OCI-LY3 (cell line): ENCODE results near the gene SNPH.

ENCODE experiments used
- H2AFZ ChIP-seq: fragments of 200-600, 300-600 bp; shearing (Covaris generic); 2 replicates; pipeline ENCODE4 v1.6.0; 2014; ENCODE audit warnings: antibody characterized with exemption, low read depth, low read length
- H3K27ac ChIP-seq: fragments of 200-600, 300-600 bp; sonication (generic); 2 replicates; pipeline ENCODE4 v1.5.1; 2014; ENCODE audit warnings: mild to moderate bottlenecking, low read length, moderate library complexity, mixed read lengths
- H3K27me3 ChIP-seq: fragments of 200-600, 300-600 bp; sonication (generic); 2 replicates; pipeline ENCODE4 v1.6.1; 2014; ENCODE audit warnings: low read depth, low read length, mixed read lengths
- H3K36me3 ChIP-seq: fragments of 200-600, 300-600 bp; sonication (generic); replicated peaks from 2 replicates; pipeline ENCODE3; 2014; ENCODE audit warnings: low read depth, low read length, mixed read lengths
- H3K4me1 ChIP-seq: fragments of 300-600, 200-600 bp; sonication (generic); 2 replicates; pipeline ENCODE4 v1.6.1; 2014; ENCODE audit warnings: low read length, mixed read lengths
- H3K4me2 ChIP-seq: fragments of 200-600, 300-600 bp; sonication (generic); 2 replicates; pipeline ENCODE4 v1.6.1; 2014; ENCODE audit warnings: low read length, mixed read lengths
- H3K4me3 ChIP-seq: fragments of 300-600, 200-600 bp; sonication (generic); 2 replicates; pipeline ENCODE4 v1.5.1; 2014; ENCODE audit warnings: antibody characterized with exemption, mild to moderate bottlenecking, low read length, moderate library complexity
- H3K79me2 ChIP-seq: fragments of 300-600, 200-600 bp; shearing (Covaris generic); 2 replicates; pipeline ENCODE4 v1.6.1; 2014; ENCODE audit warnings: mild to moderate bottlenecking, low read length, mixed read lengths
- H3K9ac ChIP-seq: fragments of 300-600, 200-600 bp; shearing (Covaris generic); 2 replicates; pipeline ENCODE4 v1.6.0; 2014; ENCODE audit warnings: mild to moderate bottlenecking, low read length, moderate library complexity
- H3K9me3 ChIP-seq: fragments of 200-600, 300-600 bp; shearing (Covaris generic); 2 replicates; pipeline ENCODE4 v1.6.1; 2014; ENCODE audit warnings: low read length, mixed read lengths; ENCODE audit not compliant: insufficient read depth
- H4K20me1 ChIP-seq: fragments of 200-600, 300-600 bp; sonication (generic); 2 replicates; pipeline ENCODE4 v1.6.1; 2016; ENCODE audit warnings: low read length, mixed read lengths; ENCODE audit not compliant: insufficient read depth
- EZH2phosphoT487 ChIP-seq: fragments of 200-600 bp; shearing (Covaris generic); IDR thresholded peaks from 2 replicates; pipeline ENCODE4 v1.6.1; 2018; ENCODE audit warnings: antibody characterized with exemption, mixed run types, low read depth
- TF ChIP-seq, protein P1 (sequence below): fragments of 200-600, 300-600 bp; sonication (generic); IDR thresholded peaks from 2 replicates; pipeline ENCODE4 v1.5.1; 2014; ENCODE audit warnings: antibody characterized with exemption, low read length, low read depth

Gene SNPH

DNA sequence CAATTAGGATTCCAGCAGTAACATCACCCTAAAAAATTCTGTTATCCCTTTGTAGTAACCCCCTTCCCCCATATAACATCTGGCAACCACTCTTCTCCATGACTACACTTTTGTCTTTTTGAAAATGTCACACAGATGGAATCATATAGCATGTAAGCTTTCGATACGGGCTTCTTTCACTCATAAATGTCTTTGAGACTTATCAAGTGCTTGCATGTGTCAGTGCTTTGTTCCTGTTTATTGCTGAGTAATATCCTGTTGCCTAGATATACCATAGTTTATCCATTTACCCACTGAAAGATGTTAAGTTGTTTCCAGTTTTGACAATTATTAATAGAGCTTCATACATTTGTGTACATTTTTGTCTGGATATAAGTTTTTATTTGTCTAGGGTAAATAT, 10.4 kb upstream of the SNPH start:
- H3K79me2 ChIP-seq, result no peaks in the 10 kb centered on the region
- H3K36me3 ChIP-seq, result no peaks in the 10 kb centered on the region
- no peak overlapping the region for H3K4me3 ChIP-seq
- H3K4me2 ChIP-seq, result no peak overlapping the region
- H3K9me3 ChIP-seq, result no peaks in the 10 kb centered on the region
- H2AFZ ChIP-seq, result no peak overlapping the region
- peaks cover 32% of the 10 kb centered on the region for H3K27me3 ChIP-seq
- TF ChIP-seq, protein P1, sequence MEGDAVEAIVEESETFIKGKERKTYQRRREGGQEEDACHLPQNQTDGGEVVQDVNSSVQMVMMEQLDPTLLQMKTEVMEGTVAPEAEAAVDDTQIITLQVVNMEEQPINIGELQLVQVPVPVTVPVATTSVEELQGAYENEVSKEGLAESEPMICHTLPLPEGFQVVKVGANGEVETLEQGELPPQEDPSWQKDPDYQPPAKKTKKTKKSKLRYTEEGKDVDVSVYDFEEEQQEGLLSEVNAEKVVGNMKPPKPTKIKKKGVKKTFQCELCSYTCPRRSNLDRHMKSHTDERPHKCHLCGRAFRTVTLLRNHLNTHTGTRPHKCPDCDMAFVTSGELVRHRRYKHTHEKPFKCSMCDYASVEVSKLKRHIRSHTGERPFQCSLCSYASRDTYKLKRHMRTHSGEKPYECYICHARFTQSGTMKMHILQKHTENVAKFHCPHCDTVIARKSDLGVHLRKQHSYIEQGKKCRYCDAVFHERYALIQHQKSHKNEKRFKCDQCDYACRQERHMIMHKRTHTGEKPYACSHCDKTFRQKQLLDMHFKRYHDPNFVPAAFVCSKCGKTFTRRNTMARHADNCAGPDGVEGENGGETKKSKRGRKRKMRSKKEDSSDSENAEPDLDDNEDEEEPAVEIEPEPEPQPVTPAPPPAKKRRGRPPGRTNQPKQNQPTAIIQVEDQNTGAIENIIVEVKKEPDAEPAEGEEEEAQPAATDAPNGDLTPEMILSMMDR, result no peak
- no peak for TF ChIP-seq EZH2phosphoT487
- H3K9ac ChIP-seq, result no peak overlapping the region
- no peak overlapping the region for H3K27ac ChIP-seq
- H4K20me1 ChIP-seq, result no peaks in the 10 kb centered on the region
- no peaks in the 10 kb centered on the region for H3K4me1 ChIP-seq

DNA sequence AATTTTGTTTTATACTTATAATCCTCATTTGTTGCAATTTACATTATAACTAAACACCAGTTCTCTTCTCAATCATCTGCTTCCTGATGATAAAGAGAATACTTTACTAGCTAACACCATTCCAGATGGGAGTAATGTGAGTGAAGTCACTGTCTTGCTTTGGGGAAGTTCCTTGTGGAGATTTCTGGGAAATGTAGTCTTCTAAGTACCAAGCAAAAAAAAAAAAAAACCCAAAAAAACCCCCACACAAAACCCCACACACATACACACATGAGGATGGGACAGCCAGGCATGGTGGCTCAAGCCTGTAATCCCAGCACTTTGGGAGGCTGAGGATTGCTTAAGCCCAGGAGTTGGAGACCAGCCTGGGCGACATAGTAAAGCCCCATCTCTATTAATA, 2.2 kb upstream of the SNPH start:
- Histone ChIP-seq H3K4me1 (peaks cover 16% of the 10 kb centered on the region), H2AFZ (no peak overlapping the region; the same call in 1 of the 2 replicates), H3K79me2 (no peaks in the 10 kb centered on the region), H3K36me3 (no peaks in the 10 kb centered on the region), H3K27me3 (peaks cover 4% of the 10 kb centered on the region; the same call in 1 of the 2 replicates), H4K20me1 (no peaks in the 10 kb centered on the region), H3K9ac (no peak overlapping the region), H3K27ac (no peak overlapping the region), H3K9me3 (peaks cover 4% of the 10 kb centered on the region; the same call in 1 of the 2 replicates), H3K4me3 (no peak overlapping the region), H3K4me2 (no peak overlapping the region)
- TF ChIP-seq, protein P1, result no peak
- no peak for TF ChIP-seq EZH2phosphoT487

DNA sequence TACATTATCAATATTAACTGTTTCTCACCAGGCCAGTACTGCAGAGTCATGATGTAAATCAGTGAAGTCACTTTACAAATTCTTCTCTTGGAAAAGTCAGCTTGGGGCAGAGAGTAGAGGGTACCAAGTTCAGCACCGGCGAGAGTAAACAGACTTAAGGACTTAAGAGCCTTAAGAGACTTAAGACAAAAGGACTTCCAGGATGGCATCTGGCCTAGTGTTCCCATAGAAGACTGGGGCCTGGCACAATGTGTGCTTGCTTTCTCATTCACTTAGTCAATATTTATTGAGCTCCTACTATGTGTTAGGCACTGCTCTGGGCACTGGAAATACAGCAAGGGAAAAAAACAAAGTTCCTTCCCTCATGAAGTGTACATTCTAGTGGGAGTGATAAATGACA, 1.4 kb upstream of the SNPH start:
- Histone ChIP-seq H3K4me2 (no peak overlapping the region), H3K27ac (no peak overlapping the region), H3K79me2 (no peaks in the 10 kb centered on the region), H3K36me3 (no peaks in the 10 kb centered on the region), H3K9me3 (peaks cover 4% of the 10 kb centered on the region; the same call in 1 of the 2 replicates), H2AFZ (no peak overlapping the region), H4K20me1 (no peaks in the 10 kb centered on the region), H3K4me3 (no peak overlapping the region), H3K27me3 (peaks cover 4% of the 10 kb centered on the region; the same call in 1 of the 2 replicates), H3K9ac (no peak overlapping the region), H3K4me1 (peaks cover 16% of the 10 kb centered on the region)
- TF ChIP-seq EZH2phosphoT487, result no peak
- TF ChIP-seq, protein P1, result no peak

DNA sequence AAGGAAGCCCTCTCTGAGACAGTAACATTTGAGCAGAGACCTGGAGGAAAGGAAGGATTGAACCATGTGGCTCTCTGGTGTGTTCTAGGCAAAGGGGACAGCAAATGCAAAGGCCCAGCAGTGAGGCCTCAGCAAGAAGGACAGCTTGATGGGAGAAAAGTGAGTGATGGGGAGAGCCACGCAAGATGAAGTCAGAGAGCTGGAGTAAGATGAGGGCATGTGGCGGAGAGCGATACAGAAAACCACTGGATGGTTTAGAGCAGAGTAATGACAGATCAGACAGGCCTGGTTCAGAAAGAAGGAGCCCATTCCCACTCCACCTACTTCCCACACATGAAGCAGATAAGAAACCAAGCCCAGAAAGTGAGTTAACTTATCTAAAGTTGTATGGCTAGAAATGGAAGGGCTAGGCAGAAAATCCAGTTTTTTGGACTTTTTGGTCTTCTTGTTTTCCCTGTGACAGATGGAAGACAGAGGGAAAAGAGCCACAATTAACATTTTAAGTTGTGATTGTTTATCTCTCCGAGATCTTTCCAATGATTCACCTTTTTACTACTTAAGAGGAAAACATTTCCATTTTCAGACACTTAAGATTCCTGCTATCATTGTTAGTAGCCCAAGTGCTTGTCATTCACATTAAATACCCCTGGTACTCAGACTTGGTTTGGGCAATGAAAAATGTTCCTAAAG, 723 bp upstream of the SNPH start:
- no peaks in the 10 kb centered on the region for H3K79me2 ChIP-seq
- no peaks in the 10 kb centered on the region for H4K20me1 ChIP-seq
- H3K27ac ChIP-seq, result no peak overlapping the region
- peaks cover 3% of the 10 kb centered on the region; the same call in 1 of the 2 replicates for H3K27me3 ChIP-seq
- H3K36me3 ChIP-seq, result no peaks in the 10 kb centered on the region
- peaks cover 16% of the 10 kb centered on the region for H3K4me1 ChIP-seq
- H3K9ac ChIP-seq, result peak overlapping the region; percentile 57
- peak overlapping the region; percentile 65 for H3K4me2 ChIP-seq
- H3K4me3 ChIP-seq, result peak overlapping the region; percentile 84
- peaks cover 4% of the 10 kb centered on the region; the same call in 1 of the 2 replicates for H3K9me3 ChIP-seq
- H2AFZ ChIP-seq, result peak overlapping the region; percentile 69
- TF ChIP-seq, protein P1, result no peak
- no peak for TF ChIP-seq EZH2phosphoT487
